H1 (cell line): ENCODE results near the gene PRCD. TPM values are rescaled to one million over a fixed set of nuclear protein-coding genes. Genes with fewer than 3 reads are reported as not detected.

Source experiments
- CTCF ChIA-PET: fragments of 300-600 bp; sonication (Branson Sonifier 250); formaldehyde crosslinking; loops from one replicate; lab custom pipeline; 2021; ENCODE audit not compliant: partially characterized antibody; lab: Charles Lee
- POLR2A ChIA-PET: fragments of 300-600 bp; sonication (Branson Sonifier 250); formaldehyde crosslinking; loops from one replicate; lab custom pipeline; 2021; ENCODE audit warnings: inconsistent platforms; ENCODE audit not compliant: partially characterized antibody; lab: Charles Lee
- DNase-seq, 2 experiments: peaks; one replicate each; pipeline versions ENCODE4 v3.0.0 to v3.0.0-alpha.2; 2010 to 2022; ENCODE audit warnings: low spot score in 2 of 2, low read depth in 1 of 2, mixed read lengths in 1 of 2
- FAIRE-seq: peaks from 2 replicates; lab custom pipeline; 2011; peaks lifted over from hg19 to GRCh38; lab: Jason Lieb, UNC
- H2AFZ ChIP-seq: 2 replicates; pipeline ENCODE4 v1.8.1; 2012; ENCODE audit warnings: low read length, inconsistent platforms
- H2AK5ac ChIP-seq: 2 replicates; pipeline ENCODE4 v1.6.1; 2013; ENCODE audit warnings: low read depth, low read length
- H2BK120ac ChIP-seq: replicated peaks from 2 replicates; pipeline ENCODE3; 2013; ENCODE audit warnings: low read depth, low read length, inconsistent platforms
- H2BK12ac ChIP-seq: 2 replicates; pipeline ENCODE4 v1.6.1; 2013; ENCODE audit warnings: low read depth, low read length
- H2BK15ac ChIP-seq: 2 replicates; pipeline ENCODE4 v1.6.1; 2013; ENCODE audit warnings: low read length
- H2BK20ac ChIP-seq: 2 replicates; pipeline ENCODE4 v1.6.1; 2013; ENCODE audit warnings: low read length
- H2BK5ac ChIP-seq: 2 replicates; pipeline ENCODE4 v1.6.1; 2013; ENCODE audit warnings: low read depth, low read length
- H3K14ac ChIP-seq: 2 replicates; pipeline ENCODE4 v1.6.1; 2013; ENCODE audit warnings: inconsistent platforms; ENCODE audit not compliant: insufficient read length
- H3K18ac ChIP-seq: 2 replicates; pipeline ENCODE4 v1.6.1; 2013; ENCODE audit warnings: low read length; ENCODE audit errors: extremely low read depth
- H3K23ac ChIP-seq: 2 replicates; pipeline ENCODE4 v1.6.1; 2013; ENCODE audit warnings: inconsistent platforms; ENCODE audit not compliant: insufficient read length
- H3K23me2 ChIP-seq: 2 replicates; pipeline ENCODE4 v1.6.1; 2013; ENCODE audit warnings: low read depth, low read length
- H3K27ac ChIP-seq: 2 replicates; pipeline ENCODE4 v1.6.1; 2011; ENCODE audit warnings: low read depth, low read length, inconsistent platforms
- H3K27me3 ChIP-seq, 4 experiments: replicated peaks in 1 of 4; 1 replicate in 1 of 4; 2 replicates in 3 of 4; pipeline versions ENCODE4 v1.6.1 to v1.8.1; 2011 to 2013; ENCODE audit warnings: low read length in 3 of 4, mild to moderate bottlenecking in 3 of 4, inconsistent platforms in 2 of 4, mixed read lengths in 2 of 4, moderate library complexity in 1 of 4; ENCODE audit not compliant: control insufficient read depth in 3 of 4, insufficient read depth in 3 of 4; ENCODE audit errors: extremely low read depth in 1 of 4
- H3K36me3 ChIP-seq, 4 experiments: 2 replicates each; pipeline versions ENCODE4 v1.6.1 to v1.8.1; 2011 to 2013; ENCODE audit warnings: mild to moderate bottlenecking in 4 of 4, low read length in 3 of 4, moderate library complexity in 2 of 4, control low read depth in 1 of 4, inconsistent platforms in 1 of 4; ENCODE audit not compliant: insufficient read depth in 4 of 4, control insufficient read depth in 2 of 4
- H3K4ac ChIP-seq: replicated peaks from 2 replicates; pipeline ENCODE3; 2013; ENCODE audit warnings: low read length, low read depth, mixed read lengths, inconsistent platforms; ENCODE audit not compliant: insufficient read length
- H3K4me1 ChIP-seq, 4 experiments: replicated peaks in 1 of 4; 1 replicate in 1 of 4; 2 replicates in 3 of 4; pipeline versions ENCODE4 v1.6.1 to v1.8.1; 2011 to 2013; ENCODE audit warnings: low read length in 3 of 4, inconsistent platforms in 2 of 4, mixed read lengths in 1 of 4; ENCODE audit not compliant: insufficient read depth in 4 of 4, control insufficient read depth in 3 of 4
- H3K4me2 ChIP-seq, 2 experiments: 2 replicates each; pipeline versions ENCODE4 v1.6.1 to v1.8.1; 2011 to 2013; ENCODE audit warnings: low read depth in 2 of 2, low read length in 2 of 2, control low read depth in 1 of 2, inconsistent platforms in 1 of 2, mild to moderate bottlenecking in 1 of 2; ENCODE audit not compliant: insufficient read depth in 1 of 2
- H3K4me3 ChIP-seq, 4 experiments: fragments of 200-600, 300-600 bp in 1 of 4; sonication (generic), shearing (Covaris generic), sonication (Bioruptor Twin) in 1 of 4; 2 replicates each; pipeline versions ENCODE4 v1.5.1 to v1.8.1; 2011 to 2016; ENCODE audit warnings: low read length in 4 of 4, low read depth in 3 of 4, control low read depth in 2 of 4, inconsistent platforms in 2 of 4, mild to moderate bottlenecking in 2 of 4, mixed read lengths in 1 of 4, moderate library complexity in 1 of 4; ENCODE audit not compliant: insufficient read depth in 2 of 4; ENCODE audit errors: extremely low read depth in 1 of 4
- H3K56ac ChIP-seq: replicated peaks from 2 replicates; pipeline ENCODE3; 2013; ENCODE audit warnings: low read depth, mild to moderate bottlenecking, mixed read lengths, low read length, inconsistent platforms; ENCODE audit not compliant: insufficient read length
- H3K79me1 ChIP-seq: 2 replicates; pipeline ENCODE4 v1.6.1; 2013; ENCODE audit warnings: low read depth, low read length, control low read depth
- H3K79me2 ChIP-seq, 2 experiments: 2 replicates each; pipeline versions ENCODE4 v1.6.1 to v1.8.1; 2012 to 2013; ENCODE audit warnings: low read length in 2 of 2, mild to moderate bottlenecking in 2 of 2, inconsistent platforms in 1 of 2; ENCODE audit not compliant: insufficient read depth in 2 of 2, control insufficient read depth in 1 of 2
- H3K9ac ChIP-seq, 4 experiments: replicated peaks in 1 of 4; 1 replicate in 1 of 4; 2 replicates in 3 of 4; pipeline versions ENCODE4 v1.6.1 to v1.8.1; 2011 to 2013; ENCODE audit warnings: low read depth in 3 of 4, low read length in 3 of 4, control low read depth in 2 of 4, mild to moderate bottlenecking in 2 of 4, moderate library complexity in 2 of 4, inconsistent platforms in 1 of 4; ENCODE audit errors: extremely low read depth in 1 of 4
- H3K9me3 ChIP-seq, 2 experiments: 2 replicates each; pipeline versions ENCODE4 v1.6.1 to v1.8.1; 2012 to 2013; ENCODE audit warnings: mild to moderate bottlenecking in 2 of 2, moderate library complexity in 2 of 2, control low read depth in 1 of 2, inconsistent platforms in 1 of 2, low read depth in 1 of 2, low read length in 1 of 2, mixed read lengths in 1 of 2; ENCODE audit not compliant: insufficient read depth in 2 of 2
- H4K20me1 ChIP-seq, 2 experiments: replicated peaks in 1 of 2; 2 replicates each; pipeline versions ENCODE3 to v1.8.1; 2011 to 2013; ENCODE audit warnings: inconsistent platforms in 2 of 2, low read length in 2 of 2, mild to moderate bottlenecking in 1 of 2; ENCODE audit not compliant: insufficient read depth in 2 of 2, control insufficient read depth in 1 of 2
- H4K5ac ChIP-seq: 2 replicates; pipeline ENCODE4 v1.6.1; 2013; ENCODE audit warnings: low read length, low read depth, mixed read lengths, inconsistent platforms; ENCODE audit not compliant: insufficient read length
- H4K8ac ChIP-seq: 2 replicates; pipeline ENCODE4 v1.8.0; 2013; ENCODE audit warnings: mild to moderate bottlenecking, moderate library complexity, low read length, inconsistent platforms; ENCODE audit not compliant: insufficient read depth; ENCODE audit errors: extremely low read depth
- H4K91ac ChIP-seq: replicated peaks from 2 replicates; pipeline ENCODE3; 2013; ENCODE audit warnings: low read length, mixed read lengths, inconsistent platforms; ENCODE audit not compliant: insufficient read length
- ASH2L ChIP-seq: fragments of 200-600, 300-600 bp; sonication (generic); IDR thresholded peaks from one replicate; pipeline ENCODE4 v1.7.1; 2017; ENCODE audit warnings: low read length
- EGR1 ChIP-seq: IDR thresholded peaks from 2 replicates; pipeline ENCODE4 v1.6.1; 2011; ENCODE audit warnings: low read depth, low read length, borderline replicate concordance
- EZH2 ChIP-seq: fragments of 200-600 bp; sonication (generic); IDR thresholded peaks from 2 replicates; pipeline ENCODE4 v1.7.1; 2012; ENCODE audit warnings: low read depth, mild to moderate bottlenecking, moderate library complexity, low read length, inconsistent platforms; ENCODE audit not compliant: severe bottlenecking
- FOSL1 ChIP-seq: IDR thresholded peaks from 2 replicates; pipeline ENCODE4 v1.6.1; 2011; ENCODE audit warnings: mild to moderate bottlenecking, low read depth, low read length, moderate library complexity; ENCODE audit not compliant: insufficient read depth
- HDAC2 ChIP-seq, 2 experiments: fragments of 300-600 bp in 1 of 2; sonication (generic) in 1 of 2; IDR thresholded peaks; 2 replicates each; pipeline ENCODE4 v1.6.1; 2011 to 2012; ENCODE audit warnings: low read depth in 2 of 2, low read length in 2 of 2, mild to moderate bottlenecking in 2 of 2, moderate library complexity in 2 of 2, borderline replicate concordance in 1 of 2, inconsistent platforms in 1 of 2
- PHF8 ChIP-seq: fragments of 200-600 bp; sonication (generic); conservative IDR thresholded peaks from 2 replicates; pipeline ENCODE4 v1.7.1; 2012; ENCODE audit warnings: low read depth, mild to moderate bottlenecking, inconsistent platforms, low read length, moderate library complexity
- POLR2AphosphoS5 ChIP-seq: IDR thresholded peaks from 2 replicates; pipeline ENCODE4 v1.6.1; 2011; ENCODE audit warnings: low read depth, low read length
- TAF7 ChIP-seq: optimal IDR thresholded peaks from 2 replicates; pipeline ENCODE3; 2011; ENCODE audit warnings: low read depth, mild to moderate bottlenecking, inconsistent platforms, low read length, moderate library complexity, borderline replicate concordance
- ZNF274 ChIP-seq: IDR thresholded peaks from 2 replicates; pipeline ENCODE4 v1.7.0; 2012; ENCODE audit warnings: low read length, borderline replicate concordance; ENCODE audit errors: extremely low read depth
- WGBS, 2 experiments: shearing (Covaris generic) in 1 of 2; methylation state at CpG; one replicate each; pipeline versions ENCODE4 v1.1.6 to v1.1.7; 2013 to 2015; ENCODE audit warnings: low lambda C conversion rate in 2 of 2, mixed read lengths in 2 of 2, inconsistent platforms in 1 of 2, low coverage in 1 of 2, missing lambda C conversion rate in 1 of 2; ENCODE audit not compliant: insufficient replicate concordance in 2 of 2, insufficient coverage in 1 of 2, insufficient read length in 1 of 2; ENCODE audit errors: extremely low coverage in 1 of 2, missing lambda C conversion rate in 1 of 2; 5-methylcytosine and 5-hydroxymethylcytosine counted together
- polyA plus RNA-seq, 7 experiments: library from polyadenylated mRNA; depleted of rRNA in 3 of 7; stranded (reverse) in 5 of 7; unstranded in 2 of 7; fragments of >200 nt in 5 of 7; fragments of 200-250 nt in 2 of 7; gene quantifications; 1 replicate in 5 of 7; 2 replicates in 1 of 7; 4 replicates in 1 of 7; pipeline versions ENCODE4 v1.2.1 to v1.2.3, GENCODE V29; 2011 to 2013; ENCODE audit warnings: missing spikeins in 2 of 7, mixed read lengths in 2 of 7
- total RNA-seq: library from RNA; stranded (reverse); fragmentation: NEBNext Ultra II Directional; extraction: Animal tissue kit (Norgen Biotek cat#: 25700); gene quantifications from 2 replicates; pipeline ENCODE4 v1.2.1, GENCODE V29; 2021

Gene PRCD
- total and polyA plus RNA-seq, 2 of the 8 experiments (the other 6 are each of a cell fraction or from before 2014, with no cell fraction given): 0.77 to 2.1 TPM

GRCh38 chr17:76553178-76553908 is 13.5 kb downstream of the PRCD start:
- Histone ChIP-seq H3K14ac (no peak overlapping the region), H3K4ac (no peak overlapping the region), H3K4me2 (no peak overlapping the region), H2BK15ac (no peak overlapping the region), H3K9ac (no peak overlapping the region), H2BK20ac (no peak overlapping the region), H3K27me3 (no peaks in the 10 kb centered on the region), H3K23ac (no peak overlapping the region), H3K4me1 (peaks cover 0 to 5% (median 3%) of the 10 kb centered on the region in 4 experiments; a peak in 4 of 7 replicates), H4K91ac (peak overlapping the region; percentile 59), H4K20me1 (no peaks in the 10 kb centered on the region), H4K8ac (no peak overlapping the region), H3K18ac (no peak overlapping the region), H3K36me3 (no peaks in the 10 kb centered on the region; a peak in 1 of 8 replicates), H3K56ac (no peak overlapping the region), H3K4me3 (no peak overlapping the region), H3K9me3 (no peaks in the 10 kb centered on the region), H3K79me2 (peaks cover 7 to 8% of the 10 kb centered on the region in 2 experiments), H2AK5ac (no peak overlapping the region), H2BK120ac (no peak overlapping the region), H3K79me1 (no peaks in the 10 kb centered on the region), H4K5ac (no peak overlapping the region), H2AFZ (no peak overlapping the region), H2BK12ac (no peak overlapping the region), H3K27ac (no peak overlapping the region), H3K23me2 (peaks cover 2% of the 10 kb centered on the region; the same call in 1 of the 2 replicates), H2BK5ac (no peak overlapping the region)
- DNase-seq (no peak), FAIRE-seq (no peak)
- POLR2A ChIA-PET: interaction anchor here (1.6 kb wide), 1 partner anchor 13 kb away, joined by 4 read pairs; no protein-coding TSS in a partner anchor
- CTCF ChIA-PET: interaction anchor here (0.7 to 5.2 kb wide), 10 partner anchors 7 to 145 kb away, joined by 3 to 39 read pairs (median 4); no protein-coding TSS in a partner anchor
- WGBS, 2 experiments: 93% methylated on average over 8 of the region's 8 CpGs; no CpG with 5 or more reads in 1 of the 2 experiments
- no peak for TF ChIP-seq TAF7
- no peak for TF ChIP-seq EZH2
- no peak for TF ChIP-seq EGR1
- no peak for TF ChIP-seq ASH2L
- TF ChIP-seq FOSL1: no peak
- TF ChIP-seq ZNF274: no peak
- no peak for TF ChIP-seq HDAC2 (IDR thresholded peaks at IDR 0.05; ENCODE audit: borderline replicate concordance in 1 of 2, low read depth in 2 of 2, low read length in 2 of 2)
- no peak for TF ChIP-seq PHF8
- no peak for TF ChIP-seq POLR2AphosphoS5
